CD14-positive monocyte (primary cell): ENCODE data around the gene RAB17. TPM values are rescaled to one million over a fixed set of nuclear protein-coding genes. Genes with fewer than 3 reads are reported as not detected.

ENCODE experiments used
- DNase-seq, 3 donors: peaks; one replicate each; pipeline ENCODE4 v3.0.0-alpha.2; 2011 to 2022
- H2AFZ ChIP-seq: 2 replicates; pipeline ENCODE4 v1.6.0; 2012; ENCODE audit warnings: mild to moderate bottlenecking, low read depth, low read length, inconsistent platforms; ENCODE audit not compliant: insufficient read depth, poor library complexity, severe bottlenecking
- H3K27ac ChIP-seq, 2 donors: 1 replicate in 1 of 2; 2 replicates in 1 of 2; pipeline ENCODE4 v1.5.1; 2012 to 2013; ENCODE audit warnings: low read length in 2 of 2, control low read depth in 1 of 2, inconsistent platforms in 1 of 2, low read depth in 1 of 2, mild to moderate bottlenecking in 1 of 2
- H3K27me3 ChIP-seq, 2 donors: one replicate each; pipeline versions ENCODE4 v1.6.0 to v1.6.1; 2011 to 2013; ENCODE audit warnings: low read length in 2 of 2; ENCODE audit not compliant: control insufficient read depth in 2 of 2, insufficient read depth in 2 of 2
- H3K36me3 ChIP-seq, 2 donors: replicated peaks in 1 of 2; 1 replicate in 1 of 2; 2 replicates in 1 of 2; pipeline versions ENCODE4 v1.5.1 to v1.6.1; 2012 to 2013; ENCODE audit warnings: low read length in 2 of 2, control low read depth in 1 of 2, inconsistent platforms in 1 of 2, mild to moderate bottlenecking in 1 of 2; ENCODE audit not compliant: insufficient read depth in 2 of 2, control insufficient read depth in 1 of 2
- H3K4me1 ChIP-seq, 2 donors: 1 replicate in 1 of 2; 2 replicates in 1 of 2; pipeline versions ENCODE4 v1.5.1 to v1.6.1; 2012 to 2013; ENCODE audit warnings: low read length in 2 of 2, control low read depth in 1 of 2, inconsistent platforms in 1 of 2, mild to moderate bottlenecking in 1 of 2, moderate library complexity in 1 of 2; ENCODE audit not compliant: insufficient read depth in 2 of 2, control insufficient read depth in 1 of 2
- H3K4me2 ChIP-seq: replicated peaks from 2 replicates; pipeline ENCODE3; 2012; ENCODE audit warnings: low read length, moderate library complexity, mild to moderate bottlenecking; ENCODE audit not compliant: poor library complexity, severe bottlenecking; ENCODE audit errors: extremely low read depth
- H3K4me3 ChIP-seq, 3 experiments: fragments of 200-600 bp in 1 of 3; sonication (generic) in 1 of 3; replicated peaks in 1 of 3; 1 replicate in 2 of 3; 2 replicates in 1 of 3; pipeline ENCODE4 v1.5.1; 2011 to 2013; ENCODE audit warnings: low read length in 3 of 3, mild to moderate bottlenecking in 3 of 3, control low read depth in 2 of 3, low read depth in 2 of 3, inconsistent platforms in 1 of 3, moderate library complexity in 1 of 3
- H3K79me2 ChIP-seq: 2 replicates; pipeline ENCODE4 v1.6.0; 2012; ENCODE audit warnings: mild to moderate bottlenecking, control low read depth, inconsistent platforms, low read length, moderate library complexity; ENCODE audit not compliant: insufficient read depth
- H3K9ac ChIP-seq: 2 replicates; pipeline ENCODE4 v1.6.0; 2017; ENCODE audit warnings: low read length, mild to moderate bottlenecking; ENCODE audit not compliant: insufficient read depth, poor library complexity, severe bottlenecking
- H3K9me3 ChIP-seq, 2 donors: replicated peaks in 1 of 2; 1 replicate in 1 of 2; 2 replicates in 1 of 2; pipeline versions ENCODE4 v1.5.1 to v1.6.1; 2012 to 2013; ENCODE audit warnings: low read length in 2 of 2, control low read depth in 1 of 2; ENCODE audit not compliant: control insufficient read depth in 1 of 2, insufficient read depth in 1 of 2
- H4K20me1 ChIP-seq: 2 replicates; pipeline ENCODE4 v1.6.0; 2012; ENCODE audit warnings: mild to moderate bottlenecking, low read length, control low read depth, moderate library complexity; ENCODE audit not compliant: insufficient read depth
- H3K27ac Mint-ChIP-seq, 7 donors: one replicate each; pipeline ENCODE4 v1.8.0; 2020; ENCODE audit warnings: mild to moderate bottlenecking in 7 of 7, mixed read lengths in 7 of 7, moderate library complexity in 6 of 7, inconsistent platforms in 2 of 7
- H3K27me3 Mint-ChIP-seq, 3 donors: one replicate each; pipeline ENCODE4 v1.8.0; 2021 to 2022; ENCODE audit warnings: low read depth in 3 of 3, mild to moderate bottlenecking in 3 of 3, mixed read lengths in 3 of 3, moderate library complexity in 3 of 3, inconsistent platforms in 1 of 3
- H3K36me3 Mint-ChIP-seq, 2 donors: one replicate each; pipeline ENCODE4 v1.8.0; 2020; ENCODE audit warnings: mixed read lengths in 2 of 2, inconsistent platforms in 1 of 2, mild to moderate bottlenecking in 1 of 2
- H3K4me1 Mint-ChIP-seq: one replicate; pipeline ENCODE4 v1.8.0; 2020; ENCODE audit warnings: mild to moderate bottlenecking, mixed read lengths
- H3K4me3 Mint-ChIP-seq, 2 donors: one replicate each; pipeline ENCODE4 v1.8.0; 2020; ENCODE audit warnings: mild to moderate bottlenecking in 2 of 2, mixed read lengths in 2 of 2, moderate library complexity in 1 of 2
- H3K9me3 Mint-ChIP-seq, 7 donors: one replicate each; pipeline ENCODE4 v1.8.0; 2020 to 2022; ENCODE audit warnings: mixed read lengths in 7 of 7, mild to moderate bottlenecking in 6 of 7, moderate library complexity in 6 of 7, inconsistent platforms in 2 of 7
- CTCF ChIP-seq: fragments of 200-600 bp; IDR thresholded peaks from one replicate; pipeline ENCODE4 v1.8.0; 2022; ENCODE audit warnings: antibody characterized with exemption, mild to moderate bottlenecking
- WGBS: methylation state at CpG from one replicate; pipeline ENCODE4 v1.1.5; 2013; ENCODE audit warnings: missing lambda C conversion rate; ENCODE audit not compliant: insufficient coverage; 5-methylcytosine and 5-hydroxymethylcytosine counted together
- intact Hi-C, 2 donors: fragments of 100-400 bp; cut with micrococcal nuclease; formaldehyde crosslinking; loops; one replicate each; pipeline versions ENCODE4 v1.15.0 to v1.15.1; 2023
- polyA plus RNA-seq, 3 donors: library from polyadenylated mRNA; depleted of rRNA in 1 of 3; unstranded in 2 of 3; stranded (reverse) in 1 of 3; fragments of 300-500 nt in 2 of 3; fragments of >200 nt in 1 of 3; fragmentation: Illumina TruSeq in 2 of 3; gene quantifications; 1 replicate in 2 of 3; 2 replicates in 1 of 3; pipeline ENCODE4 v1.2.3, GENCODE V29; 2012 to 2021

RAB17 gene
- polyA plus RNA-seq, 3 donors = 0.13 to 0.35 TPM; not detected in 1

- H3K27ac Mint-ChIP-seq = no peak overlapping the region
- no peak for TF ChIP-seq CTCF
- no peaks in the 10 kb centered on the region for H3K36me3 ChIP-seq
- peaks cover 10% of the 10 kb centered on the region for H3K4me1 Mint-ChIP-seq
- H3K9ac ChIP-seq = no peak overlapping the region
- no peak overlapping the region for H3K27ac ChIP-seq
- H3K4me2 ChIP-seq = no peak overlapping the region
- no peaks in the 10 kb centered on the region for H3K9me3 ChIP-seq
- H4K20me1 ChIP-seq = no peaks in the 10 kb centered on the region
- H3K27me3 Mint-ChIP-seq = peaks cover 7 to 15% (median 10%) of the 10 kb centered on the region in 3 donors
- H3K4me3 ChIP-seq = no peak overlapping the region
- H2AFZ ChIP-seq = no peak overlapping the region
- no peak for DNase-seq
- intact Hi-C loops = no loop called here
- WGBS = 90% methylated on average over 9 of the region's 11 CpGs
- H3K4me1 ChIP-seq = peaks cover 3 to 5% of the 10 kb centered on the region in 2 donors
- peaks cover 7 to 10% of the 10 kb centered on the region in 2 donors for H3K36me3 Mint-ChIP-seq
- H3K9me3 Mint-ChIP-seq = peaks cover 2 to 9% (median 5%) of the 10 kb centered on the region in 7 donors
- no peak overlapping the region for H3K4me3 Mint-ChIP-seq
- no peaks in the 10 kb centered on the region for H3K27me3 ChIP-seq
- no peaks in the 10 kb centered on the region for H3K79me2 ChIP-seq
Observed at GRCh38 chr2:237639052-237639835, 48.7 kb upstream of the RAB17 start.

- TF ChIP-seq CTCF = no peak
- Histone ChIP-seq H3K27ac (no peak overlapping the region), H3K9me3 (no peaks in the 10 kb centered on the region), H3K4me2 (no peak overlapping the region), H2AFZ (no peak overlapping the region), H3K27me3 (no peaks in the 10 kb centered on the region), H3K79me2 (no peaks in the 10 kb centered on the region), H4K20me1 (no peaks in the 10 kb centered on the region), H3K4me1 (peaks cover 3 to 5% of the 10 kb centered on the region in 2 donors), H3K4me3 (no peak overlapping the region), H3K9ac (no peak overlapping the region), H3K36me3 (no peaks in the 10 kb centered on the region)
- intact Hi-C loops = no loop called here
- Mint-ChIP-seq H3K36me3 (peaks cover 7 to 10% of the 10 kb centered on the region in 2 donors), H3K27ac (no peak overlapping the region), H3K27me3 (peaks cover 7 to 16% (median 10%) of the 10 kb centered on the region in 3 donors), H3K9me3 (peaks cover 4 to 9% (median 6%) of the 10 kb centered on the region in 7 donors), H3K4me1 (peaks cover 10% of the 10 kb centered on the region), H3K4me3 (no peak overlapping the region)
- 91% methylated on average over 7 of the region's 8 CpGs for WGBS
- DNase-seq = no peak
Observed at GRCh38 chr2:237638176-237638575, 47.6 kb upstream of the RAB17 start.
